HG03045 (cell line): ENCODE measurements around the gene FBXO11.

Experiments
- ATAC-seq: cut with Tn5 transposase; IDR thresholded peaks from one replicate; pipeline ENCODE4 v1.9.1; 2021; ENCODE audit warnings: mild to moderate bottlenecking, moderate library complexity; ENCODE audit not compliant: unreplicated experiment

Gene FBXO11

GRCh38 chr2:47798631-47799030, 107.7 kb downstream of the FBXO11 start:
- no peak for ATAC-seq

DNA sequence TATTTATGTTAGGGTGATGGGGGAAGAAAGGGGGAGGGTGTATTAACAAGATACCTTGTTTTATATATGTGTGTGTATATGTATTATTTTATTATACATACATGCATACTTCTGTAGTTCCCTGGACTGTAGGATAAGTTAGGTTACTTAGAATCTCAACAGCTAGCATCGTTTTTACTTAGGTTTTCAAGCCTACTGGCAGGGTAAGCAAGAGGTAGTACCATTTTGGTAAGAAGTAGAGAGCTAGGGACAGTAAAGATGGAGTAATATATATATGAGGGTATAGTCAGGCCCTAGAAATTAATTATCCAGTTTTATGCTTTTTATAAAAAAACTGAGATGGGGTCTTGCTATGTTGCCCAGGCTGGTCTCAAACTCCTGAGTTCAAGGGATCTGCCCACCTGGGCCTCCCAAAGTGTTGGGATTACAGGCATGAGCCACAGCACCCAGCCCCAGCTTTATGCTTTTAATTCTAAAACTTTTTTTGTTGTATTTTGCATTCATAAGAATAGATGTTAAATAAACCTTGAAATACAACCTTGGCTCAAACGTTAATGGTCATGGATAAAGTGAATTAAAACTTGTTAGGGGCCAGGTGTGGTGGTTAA, 110.1 kb downstream of the FBXO11 start:
- ATAC-seq: no peak

GRCh38 chr2:47785986-47786385, 120.3 kb downstream of the FBXO11 start:
- no peak for ATAC-seq

- no peak for ATAC-seq
Observed at GRCh38 chr2:47784352-47784851, 121.9 kb downstream of the FBXO11 start.

GRCh38 chr2:47783486-47784351, 122.6 kb downstream of the FBXO11 start:
- peak; percentile 19 for ATAC-seq

DNA sequence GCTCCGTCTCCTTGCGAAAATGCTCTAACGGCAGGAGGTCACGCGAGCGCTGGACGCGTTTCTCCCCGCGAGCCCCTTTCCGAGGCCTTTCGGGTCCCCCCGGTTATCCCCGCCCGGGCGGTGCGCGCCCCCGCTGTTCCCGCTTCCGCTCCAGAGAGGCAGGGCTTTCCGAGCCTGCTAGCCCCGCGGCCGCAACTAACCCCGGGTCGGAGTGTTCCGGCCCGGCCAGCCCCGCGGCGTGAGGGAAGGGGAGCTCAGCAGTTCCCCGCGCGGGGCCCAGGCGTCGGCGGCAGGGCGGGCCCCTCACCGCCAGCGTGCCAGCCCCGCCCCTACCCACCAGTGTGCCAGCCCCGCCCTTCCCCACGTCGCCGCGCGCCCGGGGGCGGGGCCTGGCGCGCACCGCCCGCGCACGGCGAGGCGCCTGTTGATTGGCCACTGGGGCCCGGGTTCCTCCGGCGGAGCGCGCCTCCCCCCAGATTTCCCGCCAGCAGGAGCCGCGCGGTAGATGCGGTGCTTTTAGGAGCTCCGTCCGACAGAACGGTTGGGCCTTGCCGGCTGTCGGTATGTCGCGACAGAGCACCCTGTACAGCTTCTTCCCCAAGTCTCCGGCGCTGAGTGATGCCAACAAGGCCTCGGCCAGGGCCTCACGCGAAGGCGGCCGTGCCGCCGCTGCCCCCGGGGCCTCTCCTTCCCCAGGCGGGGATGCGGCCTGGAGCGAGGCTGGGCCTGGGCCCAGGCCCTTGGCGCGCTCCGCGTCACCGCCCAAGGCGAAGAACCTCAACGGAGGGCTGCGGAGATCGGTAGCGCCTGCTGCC, 123.4 kb downstream of the FBXO11 start, which contains the start of gene MSH6:
Gene MSH6, plus strand, starts transcription at position 475 of the 815 bp plus-strand sequence. Its CDS starts 89 bp downstream, at position 564.
- peak; percentile 85 for ATAC-seq

- ATAC-seq: no peak
Observed at GRCh38 chr2:47782381-47782670, 124.0 kb downstream of the FBXO11 start.

- no peak for ATAC-seq
Observed at GRCh38 chr2:47779426-47779790, 126.9 kb downstream of the FBXO11 start.

DNA sequence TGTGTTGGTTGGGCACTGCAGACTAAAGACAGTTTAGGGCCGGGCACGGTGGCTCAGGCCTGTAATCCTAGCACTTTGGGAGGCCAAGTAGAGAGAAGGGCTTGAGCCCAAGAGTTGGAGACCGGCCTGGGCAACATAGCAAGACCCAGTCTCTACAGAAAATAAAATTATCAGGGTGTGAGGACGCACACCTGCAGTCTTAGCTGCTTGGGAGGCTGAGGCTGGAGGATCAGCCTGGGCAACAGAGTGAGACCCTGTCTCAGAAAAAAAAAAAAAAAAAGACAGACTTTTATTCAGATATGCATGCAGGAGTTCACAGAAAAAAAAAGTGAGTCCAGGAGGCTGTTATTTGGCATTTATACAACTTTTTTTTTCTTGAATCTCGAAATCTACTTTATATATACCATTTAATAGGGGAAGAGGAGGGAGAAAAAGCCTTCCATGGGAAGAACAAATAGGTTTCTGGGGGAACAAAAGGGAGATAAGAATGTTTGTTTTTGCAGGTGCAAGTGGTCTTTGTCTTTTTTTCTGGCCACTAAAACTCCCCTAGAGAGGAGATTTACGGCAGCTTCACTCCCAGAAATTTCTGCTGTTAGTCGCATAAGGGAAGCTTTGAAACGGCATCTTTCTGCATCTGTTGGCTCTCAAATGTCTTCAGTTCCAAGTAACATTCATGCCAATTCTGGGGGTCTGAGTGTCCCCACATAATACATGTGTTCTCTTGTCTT, 127.4 kb downstream of the FBXO11 start:
- no peak for ATAC-seq

GRCh38 chr2:47777277-47777937, 128.9 kb downstream of the FBXO11 start:
- ATAC-seq: no peak

DNA sequence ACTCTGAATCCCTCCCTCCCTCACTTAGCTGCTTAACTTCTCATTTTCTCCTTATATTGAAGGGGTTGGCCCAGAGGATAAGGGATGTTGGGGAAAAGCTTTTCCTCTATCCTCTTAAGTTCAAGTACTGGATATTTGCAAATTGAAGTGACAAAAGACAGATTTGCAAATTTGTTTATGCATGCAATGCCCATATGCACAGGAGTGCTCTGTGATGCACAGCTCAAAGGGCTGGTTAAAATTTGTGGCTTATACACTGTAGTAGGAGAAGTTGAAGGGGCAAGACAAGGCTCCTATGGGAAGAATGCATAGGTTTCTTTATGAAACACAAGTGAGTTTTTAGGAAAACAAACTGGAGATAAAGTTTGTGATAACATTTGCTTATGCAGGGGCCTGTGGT, 131.7 kb downstream of the FBXO11 start:
- ATAC-seq: no peak

DNA sequence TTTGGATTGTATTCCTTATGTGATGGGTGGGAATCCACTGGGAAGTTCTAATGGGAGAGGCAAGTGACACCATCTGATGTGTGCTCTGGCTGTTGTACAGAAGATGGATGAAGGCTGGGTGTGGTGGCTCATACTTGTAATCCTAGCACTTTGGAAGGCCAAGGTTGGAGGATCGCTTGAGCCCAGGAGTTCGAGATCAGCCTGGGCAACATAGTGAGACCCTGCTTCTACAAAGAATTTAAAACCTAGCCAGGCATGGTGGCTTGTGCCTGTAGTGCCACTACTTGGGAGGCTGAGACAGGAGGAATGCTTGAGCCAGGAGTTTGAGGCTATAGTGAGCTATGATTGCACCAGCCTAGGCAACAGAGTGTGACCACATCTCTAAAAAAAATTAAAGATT, 134.0 kb downstream of the FBXO11 start:
- ATAC-seq: no peak

GRCh38 chr2:47771211-47771610, 135.1 kb downstream of the FBXO11 start:
- no peak for ATAC-seq

DNA sequence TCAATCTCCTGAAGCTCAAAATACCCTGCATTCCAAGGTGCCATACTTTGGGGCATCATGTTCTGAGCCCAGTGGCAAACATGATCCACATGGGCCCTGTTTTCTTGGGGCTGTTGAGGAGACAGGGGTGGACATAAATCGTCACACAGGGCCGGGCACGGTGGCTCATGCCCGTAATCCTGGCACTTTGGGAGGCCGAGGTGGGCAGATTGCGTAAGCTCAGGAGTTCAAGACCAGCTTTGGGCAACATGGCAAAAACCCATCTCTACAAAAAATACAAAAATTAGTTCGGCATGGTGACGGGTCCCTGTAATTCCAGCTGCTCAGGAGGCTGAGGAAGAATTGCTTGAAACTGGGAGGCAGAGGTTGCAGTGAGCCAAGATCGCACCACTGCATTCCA, 137.0 kb downstream of the FBXO11 start:
- no peak for ATAC-seq

DNA sequence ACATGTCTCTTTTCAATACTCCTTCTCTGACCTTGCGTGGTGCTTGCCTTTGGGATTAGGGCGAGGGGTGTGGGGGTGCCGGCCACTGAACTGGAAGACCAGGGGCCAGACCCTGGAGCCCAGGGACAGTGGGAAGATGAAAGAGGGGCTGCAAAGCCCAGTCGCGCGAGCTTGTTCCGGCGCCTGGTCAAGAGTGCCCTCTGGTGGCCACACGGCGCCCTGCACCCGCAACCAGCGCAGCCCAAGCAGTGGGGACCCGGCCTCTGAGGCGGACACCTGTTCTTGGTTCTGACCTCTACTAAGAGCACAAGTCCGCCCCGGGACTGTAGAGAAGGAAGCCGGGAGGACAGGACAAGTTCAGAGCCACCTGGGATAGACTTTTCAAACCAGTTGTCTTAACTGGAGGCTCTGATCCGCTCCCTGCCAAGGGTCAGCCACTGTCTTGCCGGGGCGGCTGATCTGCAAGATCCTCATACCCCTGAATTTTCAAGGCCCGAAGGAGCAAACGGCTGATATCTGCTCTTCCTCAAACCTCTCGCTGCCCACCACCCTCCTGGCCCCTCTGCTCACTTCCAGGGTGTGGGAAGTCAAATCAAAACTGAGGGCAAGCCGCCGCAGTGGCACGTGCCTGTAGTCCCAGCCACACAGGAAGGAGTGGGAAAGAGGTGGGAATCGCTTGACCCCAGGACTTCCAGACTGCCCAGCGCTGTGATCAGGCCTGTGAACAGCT, 138.3 kb downstream of the FBXO11 start:
- ATAC-seq: peak; percentile 80

GRCh38 chr2:47767497-47767844, 138.8 kb downstream of the FBXO11 start:
- ATAC-seq: no peak

- ATAC-seq: peak; percentile 38
Observed at GRCh38 chr2:47751856-47752414, 154.4 kb downstream of the FBXO11 start.

GRCh38 chr2:47747878-47748277, 158.4 kb downstream of the FBXO11 start:
- no peak for ATAC-seq

DNA sequence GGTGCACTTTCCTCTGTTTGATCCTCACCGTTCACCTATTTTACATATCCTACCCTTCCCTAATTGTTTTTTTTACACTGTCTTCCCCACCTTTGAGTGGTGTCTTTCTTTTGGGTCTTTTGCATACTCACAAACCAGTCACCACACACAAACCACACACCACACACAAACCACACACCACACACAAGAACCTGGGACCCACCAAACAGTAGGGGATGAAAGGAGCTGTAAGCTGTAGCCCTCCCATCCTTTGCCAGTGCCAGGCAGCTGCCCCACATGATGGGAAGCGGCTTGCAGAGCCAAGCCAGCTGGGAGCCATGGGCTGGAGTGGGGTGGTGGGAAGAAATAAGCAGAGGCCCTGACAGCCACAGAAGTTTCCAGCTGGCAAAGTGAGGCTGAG, 162.2 kb downstream of the FBXO11 start:
- no peak for ATAC-seq
